ENCODE data around the gene PLCB2.

- TF ChIP-seq POLR2A (IDR thresholded peaks at IDR 0.05; ENCODE audit: low read depth, low read length) (no peak), POLR2AphosphoS5 (IDR thresholded peaks at IDR 0.05; ENCODE audit: low read depth, low read length) (no peak)
These were observed 18.5 kb downstream of the PLCB2 start for GRCh38 chr15:40289140-40289775.

Measured in GM12892 (cell line).